Glutamatergic neuron (in vitro differentiated cells): ENCODE results near the gene MTM1. TPM values are rescaled to one million over a fixed set of nuclear protein-coding genes. Genes with fewer than 3 reads are reported as not detected.
A peak's percentile ranks its signal among the peaks of the same experiment; 100 is the strongest.

Experiments used
- DNase-seq: peaks from one replicate; pipeline ENCODE4 v3.0.0; 2022
- H3K27ac Mint-ChIP-seq: one replicate; pipeline ENCODE4 v1.8.0; 2020; ENCODE audit warnings: mild to moderate bottlenecking, mixed read lengths, inconsistent platforms; ENCODE audit not compliant: unreplicated experiment
- H3K27me3 Mint-ChIP-seq: one replicate; pipeline ENCODE4 v1.8.0; 2020; ENCODE audit warnings: mild to moderate bottlenecking, moderate library complexity, mixed read lengths, inconsistent platforms; ENCODE audit not compliant: unreplicated experiment
- H3K36me3 Mint-ChIP-seq: one replicate; pipeline ENCODE4 v1.8.0; 2020; ENCODE audit warnings: mild to moderate bottlenecking, mixed read lengths, inconsistent platforms; ENCODE audit not compliant: unreplicated experiment
- H3K4me1 Mint-ChIP-seq: one replicate; pipeline ENCODE4 v1.8.0; 2020; ENCODE audit warnings: mild to moderate bottlenecking, low read depth, mixed read lengths, inconsistent platforms; ENCODE audit not compliant: unreplicated experiment
- H3K4me3 Mint-ChIP-seq: one replicate; pipeline ENCODE4 v1.8.0; 2020; ENCODE audit warnings: mild to moderate bottlenecking, mixed read lengths, inconsistent platforms; ENCODE audit not compliant: unreplicated experiment
- H3K9me3 Mint-ChIP-seq: one replicate; pipeline ENCODE4 v1.8.0; 2020; ENCODE audit warnings: mild to moderate bottlenecking, moderate library complexity, mixed read lengths, inconsistent platforms; ENCODE audit not compliant: unreplicated experiment
- total RNA-seq: library from RNA; stranded (reverse); fragmentation: NEBNext Ultra II Directional; extraction: Animal tissue kit (Norgen Biotek cat#: 25700); gene quantifications from one replicate; pipeline ENCODE4 v1.2.1, GENCODE V29; 2021; ENCODE audit not compliant: unreplicated experiment
- TF ChIP-seq, protein P1 (sequence below): fragments of 200-600 bp; sonication (generic); IDR thresholded peaks from one replicate; pipeline ENCODE4 v1.5.0; 2021; ENCODE audit not compliant: partially characterized antibody, unreplicated experiment

MTM1 gene
- total RNA-seq, 1 donor from 2014 or later, result 7.4 TPM

DNA sequence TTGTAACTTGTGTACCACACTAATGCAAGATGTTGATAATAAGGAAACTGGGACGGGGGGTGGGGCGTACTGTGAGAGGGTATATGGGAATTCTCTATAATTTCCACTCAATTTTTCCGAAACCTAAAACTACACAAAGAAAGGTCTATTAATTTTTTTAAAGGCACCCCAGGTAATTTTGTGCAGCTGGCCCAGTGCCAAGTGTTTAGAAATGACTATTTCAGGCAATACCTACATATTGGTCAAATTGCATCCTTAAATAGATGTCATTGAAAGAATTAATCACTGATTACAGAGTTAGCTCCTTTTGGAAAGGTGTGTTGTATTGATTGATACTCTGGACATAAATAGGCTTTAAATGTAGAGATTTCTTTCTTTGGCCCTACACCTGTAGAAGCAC is 114.7 kb downstream of the MTM1 start:
- DNase-seq, result no peak
- H3K27ac Mint-ChIP-seq, result no peak overlapping the region
- peaks cover 2% of the 10 kb centered on the region for H3K27me3 Mint-ChIP-seq
- H3K4me1 Mint-ChIP-seq, result peaks cover 3% of the 10 kb centered on the region
- no peaks in the 10 kb centered on the region for H3K36me3 Mint-ChIP-seq
- H3K4me3 Mint-ChIP-seq, result no peak overlapping the region
- TF ChIP-seq, protein P1, sequence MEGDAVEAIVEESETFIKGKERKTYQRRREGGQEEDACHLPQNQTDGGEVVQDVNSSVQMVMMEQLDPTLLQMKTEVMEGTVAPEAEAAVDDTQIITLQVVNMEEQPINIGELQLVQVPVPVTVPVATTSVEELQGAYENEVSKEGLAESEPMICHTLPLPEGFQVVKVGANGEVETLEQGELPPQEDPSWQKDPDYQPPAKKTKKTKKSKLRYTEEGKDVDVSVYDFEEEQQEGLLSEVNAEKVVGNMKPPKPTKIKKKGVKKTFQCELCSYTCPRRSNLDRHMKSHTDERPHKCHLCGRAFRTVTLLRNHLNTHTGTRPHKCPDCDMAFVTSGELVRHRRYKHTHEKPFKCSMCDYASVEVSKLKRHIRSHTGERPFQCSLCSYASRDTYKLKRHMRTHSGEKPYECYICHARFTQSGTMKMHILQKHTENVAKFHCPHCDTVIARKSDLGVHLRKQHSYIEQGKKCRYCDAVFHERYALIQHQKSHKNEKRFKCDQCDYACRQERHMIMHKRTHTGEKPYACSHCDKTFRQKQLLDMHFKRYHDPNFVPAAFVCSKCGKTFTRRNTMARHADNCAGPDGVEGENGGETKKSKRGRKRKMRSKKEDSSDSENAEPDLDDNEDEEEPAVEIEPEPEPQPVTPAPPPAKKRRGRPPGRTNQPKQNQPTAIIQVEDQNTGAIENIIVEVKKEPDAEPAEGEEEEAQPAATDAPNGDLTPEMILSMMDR, result no peak
- H3K9me3 Mint-ChIP-seq, result peaks cover 5% of the 10 kb centered on the region

DNA sequence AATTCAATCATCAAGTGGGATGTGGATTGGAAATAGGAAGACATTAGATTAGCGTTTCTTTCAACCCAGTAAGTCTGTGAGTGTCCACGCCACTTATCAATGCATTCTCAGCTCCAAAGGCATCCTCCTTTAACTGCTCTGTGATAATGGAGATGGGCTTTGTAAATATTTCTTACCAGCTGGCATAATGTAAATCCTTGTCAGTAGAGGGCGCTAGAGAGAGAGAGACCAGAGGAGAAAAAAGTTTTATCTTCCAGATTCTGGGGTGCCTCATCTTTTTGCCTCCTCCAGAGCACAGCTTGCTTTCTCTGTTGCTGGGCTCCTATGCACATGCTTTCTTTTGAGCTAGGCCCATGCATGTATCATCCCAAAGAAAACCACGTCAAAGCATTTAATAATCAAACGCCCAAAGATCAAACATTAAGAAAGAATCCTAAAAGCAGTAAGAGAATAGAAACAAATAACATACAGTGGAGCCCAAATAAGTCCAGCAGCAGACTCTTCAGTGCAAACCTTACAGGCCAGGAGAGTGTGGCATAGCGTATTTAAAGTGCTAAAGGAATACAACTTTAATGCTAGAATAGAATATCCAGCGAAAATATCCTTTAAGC is 115.2 kb downstream of the MTM1 start:
- DNase-seq, result no peak
- peaks cover 3% of the 10 kb centered on the region for H3K4me1 Mint-ChIP-seq
- peaks cover 2% of the 10 kb centered on the region for H3K27me3 Mint-ChIP-seq
- TF ChIP-seq, protein P1, result peak; percentile 59
- H3K9me3 Mint-ChIP-seq, result peaks cover 5% of the 10 kb centered on the region
- H3K27ac Mint-ChIP-seq, result no peak overlapping the region
- H3K36me3 Mint-ChIP-seq, result no peaks in the 10 kb centered on the region
- no peak overlapping the region for H3K4me3 Mint-ChIP-seq

DNA sequence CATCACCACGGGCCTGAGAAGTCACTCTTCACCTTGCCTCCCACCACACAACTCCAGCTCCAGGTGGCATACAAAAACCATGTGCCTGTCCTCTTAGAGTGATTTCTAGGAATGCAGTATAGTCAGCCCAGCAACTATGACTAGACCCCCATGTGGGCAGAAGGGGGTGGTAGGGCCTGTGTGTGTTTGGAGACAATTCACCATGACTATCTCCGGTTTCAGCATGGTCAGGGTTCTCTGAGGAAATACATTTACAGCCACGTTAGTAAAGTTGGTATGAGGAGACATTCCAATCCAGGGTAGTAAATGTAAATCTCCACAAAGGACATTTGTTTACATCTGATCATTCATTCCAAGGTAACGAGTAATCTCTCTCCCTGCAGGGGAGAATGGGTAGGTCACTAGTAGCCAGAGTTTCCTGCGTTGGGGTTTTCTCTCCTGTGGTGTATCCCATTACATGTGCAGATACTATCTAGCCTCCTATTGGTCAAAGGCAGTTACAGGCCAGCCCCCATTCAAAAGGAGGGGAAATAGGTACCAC is 120.6 kb downstream of the MTM1 start:
- Mint-ChIP-seq H3K27me3 (peaks cover 3% of the 10 kb centered on the region), H3K9me3 (peaks cover 6% of the 10 kb centered on the region), H3K36me3 (no peaks in the 10 kb centered on the region), H3K27ac (no peak overlapping the region), H3K4me3 (no peak overlapping the region), H3K4me1 (peaks cover 2% of the 10 kb centered on the region)
- TF ChIP-seq, protein P1, result no peak
- no peak for DNase-seq

DNA sequence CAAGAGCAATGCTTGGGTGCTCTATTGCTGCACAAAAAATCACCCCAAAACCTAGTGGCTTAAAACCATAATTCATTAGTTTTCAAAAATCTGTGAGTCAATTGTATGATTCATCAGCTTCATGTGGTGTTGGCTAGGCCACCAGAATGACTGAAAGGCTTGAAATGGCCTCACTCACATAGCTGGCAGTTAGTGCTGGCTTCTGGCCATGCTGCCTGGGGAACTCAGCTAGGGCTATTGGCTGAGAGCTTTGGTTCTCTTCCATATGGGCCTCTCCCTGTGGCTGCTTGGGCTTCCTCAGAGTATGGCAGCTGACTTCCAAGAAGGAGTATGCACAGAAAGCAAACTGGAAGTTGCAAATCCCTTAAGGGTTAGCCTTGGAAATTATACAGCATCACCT is 121.7 kb downstream of the MTM1 start:
- Mint-ChIP-seq H3K27ac (no peak overlapping the region), H3K4me3 (no peak overlapping the region), H3K36me3 (no peaks in the 10 kb centered on the region), H3K27me3 (peaks cover 6% of the 10 kb centered on the region), H3K4me1 (peaks cover 8% of the 10 kb centered on the region), H3K9me3 (peaks cover 8% of the 10 kb centered on the region)
- TF ChIP-seq, protein P1, result no peak
- no peak for DNase-seq

DNA sequence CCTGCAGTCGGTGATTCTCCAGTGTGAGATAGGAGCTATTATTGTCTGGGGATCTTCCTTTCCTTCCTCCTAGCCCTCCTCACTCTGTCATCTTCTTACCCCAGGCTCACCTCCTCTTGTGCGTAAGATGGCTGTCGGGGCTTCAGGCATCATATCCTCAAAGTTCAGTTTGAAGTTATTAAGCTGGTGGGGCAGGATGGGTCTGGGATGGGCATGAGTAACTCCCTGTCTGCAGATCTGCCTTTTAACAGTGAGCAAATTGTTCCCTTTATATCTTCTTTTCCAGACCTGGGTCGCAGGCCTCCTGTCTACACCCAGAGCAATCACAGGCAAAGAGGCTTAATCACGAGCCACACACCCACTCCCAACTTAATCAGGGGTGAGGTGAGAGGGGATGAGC is 123.9 kb downstream of the MTM1 start:
- TF ChIP-seq, protein P1, result no peak
- peak overlapping the region; percentile 89 for H3K27ac Mint-ChIP-seq
- no peaks in the 10 kb centered on the region for H3K36me3 Mint-ChIP-seq
- no peak for DNase-seq
- peaks cover 4% of the 10 kb centered on the region for H3K9me3 Mint-ChIP-seq
- peak overlapping the region; percentile 80 for H3K4me3 Mint-ChIP-seq
- peaks cover 6% of the 10 kb centered on the region for H3K27me3 Mint-ChIP-seq
- peaks cover 16% of the 10 kb centered on the region for H3K4me1 Mint-ChIP-seq
